HCT116 (cell line): ENCODE data around the gene TNPO1.

Experiments
- EGR1 ChIP-seq: IDR thresholded peaks from 2 replicates; pipeline ENCODE4 v1.6.1; 2012; ENCODE audit warnings: low read depth
- EZH2 ChIP-seq: fragments of 200-600 bp; sonication (generic); IDR thresholded peaks from 2 replicates; pipeline ENCODE4 v1.6.1; 2017; ENCODE audit warnings: antibody characterized with exemption, mixed run types
- EZH2phosphoT487 ChIP-seq: fragments of 200-600 bp; IDR thresholded peaks from 2 replicates; pipeline ENCODE4 v1.6.1; 2018; ENCODE audit warnings: antibody characterized with exemption, borderline replicate concordance
- POLR2A ChIP-seq: IDR thresholded peaks from 2 replicates; pipeline ENCODE4 v1.7.0; 2011; ENCODE audit warnings: borderline replicate concordance; ENCODE audit not compliant: insufficient read depth, insufficient read length; ENCODE audit errors: extremely low read depth
- POLR2AphosphoS5 ChIP-seq: IDR thresholded peaks from 2 replicates; pipeline ENCODE4 v1.6.1; 2011; ENCODE audit warnings: mild to moderate bottlenecking, low read depth, low read length, moderate library complexity
- RAD21 ChIP-seq: IDR thresholded peaks from 2 replicates; pipeline ENCODE4 v1.6.1; 2012; ENCODE audit warnings: low read depth, mild to moderate bottlenecking
- TF ChIP-seq, protein P1 (sequence below), 3 experiments: fragments of 200-600 bp in 1 of 3; sonication (generic) in 1 of 3; IDR thresholded peaks in 2 of 3; conservative IDR thresholded peaks in 1 of 3; 2 replicates each; pipeline ENCODE4 v1.5.1; 2012 to 2017; ENCODE audit warnings: low read depth in 2 of 3, low read length in 2 of 3, antibody characterized with exemption in 1 of 3, borderline replicate concordance in 1 of 3, control low read depth in 1 of 3, mild to moderate bottlenecking in 1 of 3, mixed read lengths in 1 of 3, mixed run types in 1 of 3, moderate library complexity in 1 of 3; ENCODE audit not compliant: insufficient read depth in 1 of 3

GRCh38 chr5:72816284-72817075, at the start of gene TNPO1:
- TF ChIP-seq, protein P1, sequence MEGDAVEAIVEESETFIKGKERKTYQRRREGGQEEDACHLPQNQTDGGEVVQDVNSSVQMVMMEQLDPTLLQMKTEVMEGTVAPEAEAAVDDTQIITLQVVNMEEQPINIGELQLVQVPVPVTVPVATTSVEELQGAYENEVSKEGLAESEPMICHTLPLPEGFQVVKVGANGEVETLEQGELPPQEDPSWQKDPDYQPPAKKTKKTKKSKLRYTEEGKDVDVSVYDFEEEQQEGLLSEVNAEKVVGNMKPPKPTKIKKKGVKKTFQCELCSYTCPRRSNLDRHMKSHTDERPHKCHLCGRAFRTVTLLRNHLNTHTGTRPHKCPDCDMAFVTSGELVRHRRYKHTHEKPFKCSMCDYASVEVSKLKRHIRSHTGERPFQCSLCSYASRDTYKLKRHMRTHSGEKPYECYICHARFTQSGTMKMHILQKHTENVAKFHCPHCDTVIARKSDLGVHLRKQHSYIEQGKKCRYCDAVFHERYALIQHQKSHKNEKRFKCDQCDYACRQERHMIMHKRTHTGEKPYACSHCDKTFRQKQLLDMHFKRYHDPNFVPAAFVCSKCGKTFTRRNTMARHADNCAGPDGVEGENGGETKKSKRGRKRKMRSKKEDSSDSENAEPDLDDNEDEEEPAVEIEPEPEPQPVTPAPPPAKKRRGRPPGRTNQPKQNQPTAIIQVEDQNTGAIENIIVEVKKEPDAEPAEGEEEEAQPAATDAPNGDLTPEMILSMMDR (IDR thresholded peaks at IDR 0.05 in 2 of 3, conservative IDR thresholded peaks at IDR 0.05 in 1 of 3; ENCODE audit: borderline replicate concordance in 1 of 3, insufficient read depth in 1 of 3, low read depth in 2 of 3, low read length in 2 of 3) = no peak
- peak; percentile 70 for TF ChIP-seq POLR2A
- peak; percentile 41; the same call in 1 of the 2 replicates for TF ChIP-seq EGR1
- no peak for TF ChIP-seq EZH2phosphoT487
- TF ChIP-seq RAD21 = no peak
- TF ChIP-seq EZH2 = no peak
- TF ChIP-seq POLR2AphosphoS5 = peak; percentile 91
